ENCODE results near the gene KREMEN2. TPM values are rescaled to one million over a fixed set of nuclear protein-coding genes. Genes with fewer than 3 reads are reported as not detected.

Gene KREMEN2
- total RNA-seq, 3 donors from 2014 or later, result 0.22 to 1.7 (median 1.3) TPM

DNA sequence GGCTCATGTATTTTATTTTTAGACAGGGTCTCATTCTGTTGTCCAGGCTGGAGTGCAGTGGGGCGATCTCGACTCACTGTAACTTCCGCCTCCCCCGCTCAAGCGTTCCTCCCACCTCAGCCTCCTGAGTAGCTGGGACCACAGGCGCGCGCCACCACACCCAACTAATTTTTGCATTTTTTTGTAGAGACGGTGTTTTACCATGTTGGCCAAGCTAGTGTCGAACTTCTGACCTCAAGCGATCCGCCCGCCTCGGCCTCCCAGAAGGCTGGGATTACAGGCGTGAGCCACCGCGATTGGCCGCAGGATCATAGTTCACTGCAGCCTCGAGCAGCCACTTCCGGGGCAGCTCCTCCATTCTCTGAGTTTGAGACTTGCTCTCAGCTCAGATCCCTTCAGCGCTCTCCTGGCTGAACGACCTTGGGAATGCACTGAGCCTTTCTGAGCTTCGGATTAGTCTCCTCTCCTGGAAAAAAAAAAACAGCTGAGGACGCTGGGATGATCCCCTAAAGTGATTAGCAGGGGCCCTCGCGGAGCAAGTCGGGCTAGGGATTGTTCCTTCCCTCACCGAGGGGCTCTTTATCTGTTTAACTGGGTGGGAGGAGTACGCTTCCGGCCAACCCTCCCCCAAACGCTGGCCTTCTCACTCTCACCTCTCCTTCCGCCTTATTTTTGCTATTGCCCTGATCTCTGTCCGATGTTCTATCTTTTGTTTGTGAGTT, 17.3 kb downstream of the KREMEN2 start:
- intact Hi-C loops (cut with DNase I, micrococcal nuclease), result no loop called here
- no peak overlapping the region for H3K4me3 ChIP-seq
- no peaks in the 10 kb centered on the region for H3K36me3 ChIP-seq (ENCODE audit: low read depth)
- TF ChIP-seq CTCF (IDR thresholded peaks at IDR 0.05), result no peak
- DNase-seq, result peak in 1 of 3 donors; percentile 62
- H3K4me1 ChIP-seq (ENCODE audit: low read depth), result peaks cover 26% of the 10 kb centered on the region
- ATAC-seq, result no peak
- H3K9me3 ChIP-seq, result no peaks in the 10 kb centered on the region

GRCh38 chr16:2981899-2982250, 17.8 kb downstream of the KREMEN2 start:
- DNase-seq, result no peak
- H3K4me1 ChIP-seq (ENCODE audit: low read depth), result peaks cover 26% of the 10 kb centered on the region
- H3K9me3 ChIP-seq, result no peaks in the 10 kb centered on the region
- no peak for ATAC-seq
- TF ChIP-seq CTCF (IDR thresholded peaks at IDR 0.05), result no peak
- no peak overlapping the region for H3K4me3 ChIP-seq
- intact Hi-C loops (cut with DNase I, micrococcal nuclease), result no loop called here
- H3K36me3 ChIP-seq (ENCODE audit: low read depth), result no peaks in the 10 kb centered on the region

DNA sequence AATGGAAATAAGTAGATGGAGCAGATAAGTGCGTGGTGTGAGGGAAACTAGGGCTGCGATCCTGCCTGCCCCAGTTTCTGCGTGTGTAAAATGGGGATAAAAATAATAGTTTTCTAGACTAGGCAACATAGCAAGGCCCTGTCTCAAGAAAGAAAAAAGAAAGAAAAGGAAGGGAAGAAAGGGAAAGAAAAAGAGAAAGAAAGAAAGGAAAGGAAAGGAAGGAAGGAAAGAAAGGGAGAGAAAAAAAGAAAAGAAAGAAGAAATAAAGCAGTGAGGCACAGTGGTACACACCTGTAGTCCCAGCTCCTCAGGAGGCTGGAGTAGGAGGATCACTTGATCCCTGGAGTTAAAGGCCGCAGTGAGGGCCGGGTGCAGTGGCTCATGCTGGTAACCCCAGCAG, 18.3 kb downstream of the KREMEN2 start:
- intact Hi-C loops (cut with DNase I, micrococcal nuclease), result no loop called here
- no peak overlapping the region for H3K4me3 ChIP-seq
- H3K36me3 ChIP-seq (ENCODE audit: low read depth), result no peaks in the 10 kb centered on the region
- TF ChIP-seq CTCF (IDR thresholded peaks at IDR 0.05), result no peak
- DNase-seq, result no peak
- no peaks in the 10 kb centered on the region for H3K9me3 ChIP-seq
- no peak for ATAC-seq
- peaks cover 26% of the 10 kb centered on the region for H3K4me1 ChIP-seq (ENCODE audit: low read depth)

GRCh38 chr16:2983706-2984136, 19.6 kb downstream of the KREMEN2 start:
- TF ChIP-seq CTCF (IDR thresholded peaks at IDR 0.05), result peak; percentile 94
- peak; percentile 86 to 92 (median 86) for DNase-seq
- ATAC-seq, result peak; percentile 78
- intact Hi-C loops (cut with DNase I, micrococcal nuclease), result no loop called here
- Histone ChIP-seq H3K9me3 (no peaks in the 10 kb centered on the region), H3K4me3 (no peak overlapping the region), H3K4me1 (ENCODE audit: low read depth) (peaks cover 23% of the 10 kb centered on the region), H3K36me3 (ENCODE audit: low read depth) (no peaks in the 10 kb centered on the region)

- Histone ChIP-seq H3K4me1 (ENCODE audit: low read depth) (peaks cover 14% of the 10 kb centered on the region), H3K4me3 (no peak overlapping the region), H3K36me3 (ENCODE audit: low read depth) (no peaks in the 10 kb centered on the region), H3K9me3 (no peaks in the 10 kb centered on the region)
- intact Hi-C loops (cut with DNase I, micrococcal nuclease), result no loop called here
- TF ChIP-seq CTCF (IDR thresholded peaks at IDR 0.05), result no peak
- ATAC-seq, result no peak
- DNase-seq, result no peak
These were observed 21.4 kb downstream of the KREMEN2 start for GRCh38 chr16:2985462-2985861.
